Gastrocnemius medialis (tissue), 4 donors: Measurements from ENCODE around the gene MEF2B.

Source experiments
- CTCF ChIP-seq, 5 experiments: fragments of 450-650 bp in 3 of 5; fragments of 200-600 bp in 2 of 5; sonication (generic) in 2 of 5; IDR thresholded peaks in 4 of 5; conservative IDR thresholded peaks in 1 of 5; 1 replicate in 4 of 5; 2 replicates in 1 of 5; pipeline ENCODE4 v1.5.1; 2016 to 2019; ENCODE audit warnings: antibody characterized with exemption in 5 of 5, mild to moderate bottlenecking in 3 of 5, moderate library complexity in 3 of 5
- POLR2A ChIP-seq, 2 donors: fragments of 450-650 bp; IDR thresholded peaks; one replicate each; pipeline ENCODE4 v1.6.1; 2017; ENCODE audit warnings: antibody characterized with exemption in 2 of 2, mild to moderate bottlenecking in 2 of 2, moderate library complexity in 2 of 2

GRCh38 chr19:19119325-19120237 lies 50.5 kb downstream of the MEF2B start:
- TF ChIP-seq CTCF (IDR thresholded peaks at IDR 0.05 in 4 of 5, conservative IDR thresholded peaks at IDR 0.05 in 1 of 5) (no peak), POLR2A (IDR thresholded peaks at IDR 0.05) (no peak)
